ENCODE data around the gene TYR.
"Not testable (repeated sequence)": the region's sequence is repeated elsewhere in the genome, so short reads cannot be mapped to it uniquely, and the experiment has no call there.

Gene TYR

GRCh38 chr11:89273220-89273619, 95.5 kb downstream of the TYR start:
- not testable (repeated sequence) for DNase-seq

GRCh38 chr11:89275966-89276365, 98.3 kb downstream of the TYR start:
- DNase-seq: no peak

- no peak for DNase-seq
Observed at GRCh38 chr11:89279176-89279575, 101.5 kb downstream of the TYR start.

GRCh38 chr11:89281032-89281677, 103.5 kb downstream of the TYR start:
- not testable (repeated sequence) for DNase-seq

GRCh38 chr11:89286601-89287000, 108.9 kb downstream of the TYR start:
- DNase-seq: not testable (repeated sequence)

GRCh38 chr11:89288004-89288403, 110.3 kb downstream of the TYR start:
- DNase-seq: not testable (repeated sequence)

GRCh38 chr11:89293965-89294679, 116.4 kb downstream of the TYR start:
- no peak for DNase-seq

- not testable (repeated sequence) for DNase-seq
Observed at GRCh38 chr11:89295023-89295422, 117.3 kb downstream of the TYR start.

- not testable (repeated sequence) for DNase-seq
Observed at GRCh38 chr11:89303029-89303428, 125.4 kb downstream of the TYR start.

- DNase-seq: not testable (repeated sequence)
Observed at GRCh38 chr11:89308272-89308671, 130.6 kb downstream of the TYR start.

GRCh38 chr11:89309321-89309985, 131.8 kb downstream of the TYR start:
- DNase-seq: not testable (repeated sequence)

- not testable (repeated sequence) for DNase-seq
Observed at GRCh38 chr11:89310607-89311006, 132.9 kb downstream of the TYR start.

GRCh38 chr11:89321401-89321800, 143.7 kb downstream of the TYR start:
- no peak for DNase-seq

- DNase-seq: no peak
Observed at GRCh38 chr11:89327885-89328284, 150.2 kb downstream of the TYR start.

- DNase-seq: not testable (repeated sequence)
Observed at GRCh38 chr11:89331940-89332339, 154.3 kb downstream of the TYR start.

GRCh38 chr11:89333704-89334103, 156.0 kb downstream of the TYR start:
- DNase-seq: not testable (repeated sequence)

GRCh38 chr11:89337100-89337650, 159.5 kb downstream of the TYR start:
- not testable (repeated sequence) for DNase-seq

GRCh38 chr11:89338073-89338472, 160.4 kb downstream of the TYR start:
- DNase-seq: not testable (repeated sequence)

- not testable (repeated sequence) for DNase-seq
Observed at GRCh38 chr11:89340450-89340849, 162.8 kb downstream of the TYR start.

- DNase-seq: not testable (repeated sequence)
Observed at GRCh38 chr11:89342880-89343572, 165.4 kb downstream of the TYR start.

All from activated CD4-positive, alpha-beta T cell treated with anti-CD3 and anti-CD28 coated beads for 1 hour (primary cell).